Forelimb muscle (tissue), 1 donor: Measurements from ENCODE around the gene SETMAR. TPM values are rescaled to one million over a fixed set of nuclear protein-coding genes. Genes with fewer than 3 reads are reported as not detected.
A peak's percentile ranks its signal among the peaks of the same experiment; 100 is the strongest.
"Not testable (repeated sequence)": the region's sequence is repeated elsewhere in the genome, so short reads cannot be mapped to it uniquely, and the experiment has no call there.

Source experiments
- DNase-seq: peaks from one replicate; pipeline ENCODE4 v3.0.0-alpha.2; 2013; ENCODE audit warnings: low read depth
- polyA plus RNA-seq: library from polyadenylated mRNA; unstranded; fragments of 120-200 nt; gene quantifications from one replicate; pipeline ENCODE4 v1.2.1, GENCODE V29; 2013; ENCODE audit not compliant: insufficient read length

The SETMAR gene
- polyA plus RNA-seq, 1 donor, result 15.4 TPM

DNA sequence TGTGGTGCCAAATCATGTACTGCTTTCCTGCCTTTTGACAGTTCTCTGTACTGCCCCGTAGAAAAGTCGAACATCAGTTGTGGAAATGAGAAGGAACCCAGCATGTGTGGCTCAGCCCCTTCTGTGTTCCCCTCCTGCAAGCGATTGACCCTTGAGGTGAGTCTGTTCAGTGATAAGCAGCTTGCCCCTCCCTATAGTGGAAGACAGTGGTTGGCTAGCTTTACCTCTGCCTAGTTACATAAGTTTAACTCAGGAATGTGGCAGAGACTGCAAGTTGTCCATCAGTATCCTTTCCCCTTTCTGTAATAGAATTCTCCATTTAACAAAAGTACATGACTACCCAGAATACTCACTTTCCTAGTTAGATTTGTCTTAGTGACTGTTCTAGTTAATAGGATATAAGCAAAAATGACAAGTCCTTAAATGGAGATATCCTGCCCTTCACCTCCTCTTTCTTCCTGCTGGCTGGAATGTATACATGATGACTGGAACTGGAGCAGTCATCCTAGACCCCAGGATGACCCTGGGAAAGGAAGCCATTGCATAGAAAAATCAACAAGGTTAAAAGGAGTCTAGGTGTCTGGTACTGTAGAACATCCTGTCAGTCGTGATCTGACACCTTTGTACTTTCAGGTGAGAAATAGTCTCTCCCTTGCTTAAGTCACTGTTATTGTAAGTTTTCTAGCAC, 10.6 kb downstream of the SETMAR start:
- DNase-seq, result no peak

DNA sequence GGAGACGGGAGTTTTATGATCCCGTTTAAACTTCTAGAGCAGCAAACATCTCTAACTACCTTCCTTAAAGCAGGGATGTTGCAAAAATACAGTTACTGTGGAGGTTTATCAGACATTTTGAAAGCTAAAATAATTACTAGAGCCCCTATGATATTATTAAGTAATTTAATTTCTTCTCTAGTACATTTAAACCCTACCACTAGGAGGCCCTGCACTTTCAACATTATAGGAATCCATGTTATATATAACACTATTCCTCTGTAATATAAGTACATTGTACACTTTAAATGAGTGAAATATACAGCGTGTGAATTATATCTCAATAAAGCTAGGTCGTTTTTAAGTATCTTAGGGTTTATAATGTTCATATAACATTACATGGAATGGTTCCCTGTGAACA, 11.5 kb downstream of the SETMAR start:
- DNase-seq, result no peak

DNA sequence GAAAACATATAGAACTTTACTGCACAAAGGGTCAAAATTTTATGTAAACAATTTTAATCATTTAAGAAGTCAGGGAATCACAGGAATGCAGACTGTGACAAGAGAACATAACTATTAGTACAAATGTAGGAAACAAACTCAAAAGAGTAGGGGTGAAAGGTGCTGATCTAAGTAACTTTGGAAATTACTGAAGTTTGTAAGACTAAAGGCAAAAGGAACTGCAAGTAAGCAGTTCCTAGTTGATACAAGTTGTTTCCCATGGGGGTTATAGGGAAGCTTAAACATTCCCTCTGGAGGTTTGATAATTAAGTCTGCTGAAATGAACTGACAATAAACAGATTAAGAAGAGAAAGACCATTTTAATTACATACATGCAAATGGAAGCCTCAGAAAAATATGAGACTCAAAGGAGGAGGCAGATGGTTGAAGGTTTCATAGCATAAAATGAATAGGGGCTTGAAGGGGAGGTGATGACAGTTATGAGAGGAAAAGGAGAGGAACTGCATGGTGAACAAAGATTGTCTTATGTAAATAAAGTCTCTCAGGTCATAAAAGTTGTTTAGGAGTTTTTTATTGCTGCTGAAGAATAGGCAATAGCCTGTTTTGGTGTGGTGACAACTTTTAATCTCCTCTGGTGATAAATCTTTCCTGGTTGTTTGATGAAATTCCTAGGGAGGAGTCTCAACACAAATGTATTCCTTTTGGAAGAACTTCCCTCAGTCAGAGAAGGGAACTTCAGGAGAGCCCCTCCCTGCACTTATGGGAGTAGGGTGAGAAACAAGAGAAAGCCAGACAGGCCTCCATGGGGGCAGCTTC, 17.1 kb downstream of the SETMAR start:
- DNase-seq, result no peak

DNA sequence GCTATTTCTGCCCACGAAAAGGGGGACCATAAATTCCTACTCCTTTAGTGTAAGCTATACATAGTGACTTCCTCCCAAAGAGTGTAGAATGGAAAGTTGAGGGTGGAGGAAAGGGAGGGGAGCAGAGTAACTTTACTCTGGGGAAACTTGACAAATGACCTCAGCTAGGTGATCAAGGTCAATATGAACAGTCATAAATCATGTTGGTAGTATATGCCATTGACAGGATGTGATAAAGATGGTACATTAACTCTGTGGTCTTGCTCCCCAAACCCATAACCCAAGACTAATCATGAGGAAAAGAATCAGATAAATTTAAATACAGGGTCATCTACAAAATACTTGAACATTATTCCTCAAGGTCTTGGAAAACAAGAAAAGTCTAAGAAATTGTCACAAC, 18.6 kb downstream of the SETMAR start:
- DNase-seq, result no peak

DNA sequence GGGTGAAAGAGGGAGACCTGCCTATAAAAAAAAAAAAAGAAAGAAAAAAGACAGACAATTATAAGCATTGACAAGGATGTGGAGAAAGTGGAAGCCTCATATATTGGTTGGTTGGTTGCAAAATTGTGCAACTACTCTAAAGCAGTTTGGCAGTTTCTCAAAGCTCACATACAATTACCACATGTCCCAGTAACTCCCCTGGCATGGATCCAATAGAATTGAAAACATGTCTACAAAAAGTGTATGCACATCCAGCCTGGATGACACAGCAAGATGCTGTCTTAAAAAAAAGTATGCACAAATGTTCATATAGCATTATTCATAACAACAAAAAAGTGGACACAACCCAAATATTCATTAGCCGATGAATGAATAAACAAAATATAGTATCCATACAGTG, 19.5 kb downstream of the SETMAR start:
- no peak for DNase-seq

DNA sequence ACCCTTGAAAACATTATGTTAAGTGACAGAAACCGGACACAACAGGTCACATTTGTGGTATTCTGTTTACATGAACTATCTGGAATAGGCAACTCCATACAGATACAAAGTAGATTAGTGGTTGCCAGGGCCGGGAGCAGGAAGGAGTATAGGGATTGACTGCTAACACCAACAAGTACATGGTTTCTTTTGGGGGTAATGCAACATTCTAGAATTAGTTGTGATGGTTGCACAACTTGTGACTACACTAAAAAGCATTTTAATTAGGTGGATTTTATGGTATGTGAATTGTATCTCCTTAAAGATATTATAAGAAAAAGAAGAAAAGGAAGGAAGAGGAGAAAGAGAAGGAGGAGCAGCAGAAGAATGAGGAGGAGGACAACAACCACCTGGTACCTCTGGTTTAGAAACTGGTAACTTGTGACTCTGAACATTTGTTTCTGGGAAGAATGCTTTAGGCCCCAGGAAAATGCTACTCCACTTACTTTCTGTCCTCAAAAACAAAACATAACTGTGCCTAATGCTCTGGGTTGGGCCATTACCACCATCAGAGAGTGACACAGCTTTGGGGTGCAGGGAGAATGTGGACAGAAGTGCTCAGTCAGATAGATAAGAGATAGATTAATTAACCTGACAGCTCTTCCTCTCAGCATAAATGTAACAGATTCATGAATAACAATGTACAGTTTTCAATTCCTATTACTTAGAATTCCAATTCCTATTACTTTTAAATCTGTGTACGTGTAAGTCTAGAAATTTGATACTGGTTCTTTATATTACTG, 20.3 kb downstream of the SETMAR start:
- DNase-seq, result no peak

- no peak for DNase-seq
Observed at GRCh38 chr3:4326868-4327267, 23.7 kb downstream of the SETMAR start.

DNA sequence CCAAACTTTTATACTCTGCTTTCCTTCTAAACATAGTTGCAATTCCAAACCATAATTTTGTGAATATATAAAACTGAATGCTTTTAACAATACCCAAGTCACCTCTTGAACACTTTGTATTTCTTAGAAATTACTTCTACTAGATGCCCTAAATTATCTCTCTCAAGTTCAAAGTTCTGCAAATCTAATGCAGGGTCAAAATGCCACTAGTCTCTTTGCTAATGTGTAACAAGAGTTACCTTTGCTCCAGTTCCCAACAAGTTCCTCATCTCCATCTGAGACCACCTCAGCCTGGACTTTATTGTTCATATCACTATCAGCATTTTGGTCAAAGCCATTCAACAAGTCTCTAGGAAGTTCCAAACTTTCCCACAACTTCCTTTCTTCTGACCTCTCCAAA, 26.6 kb downstream of the SETMAR start:
- not testable (repeated sequence) for DNase-seq

- DNase-seq, result no peak
Observed at GRCh38 chr3:4332111-4332510, 28.9 kb downstream of the SETMAR start.

GRCh38 chr3:4332574-4332973, 29.4 kb downstream of the SETMAR start:
- no peak for DNase-seq

GRCh38 chr3:4332991-4333390, 29.8 kb downstream of the SETMAR start:
- DNase-seq, result no peak

GRCh38 chr3:4334548-4334947, 31.4 kb downstream of the SETMAR start:
- no peak for DNase-seq

DNA sequence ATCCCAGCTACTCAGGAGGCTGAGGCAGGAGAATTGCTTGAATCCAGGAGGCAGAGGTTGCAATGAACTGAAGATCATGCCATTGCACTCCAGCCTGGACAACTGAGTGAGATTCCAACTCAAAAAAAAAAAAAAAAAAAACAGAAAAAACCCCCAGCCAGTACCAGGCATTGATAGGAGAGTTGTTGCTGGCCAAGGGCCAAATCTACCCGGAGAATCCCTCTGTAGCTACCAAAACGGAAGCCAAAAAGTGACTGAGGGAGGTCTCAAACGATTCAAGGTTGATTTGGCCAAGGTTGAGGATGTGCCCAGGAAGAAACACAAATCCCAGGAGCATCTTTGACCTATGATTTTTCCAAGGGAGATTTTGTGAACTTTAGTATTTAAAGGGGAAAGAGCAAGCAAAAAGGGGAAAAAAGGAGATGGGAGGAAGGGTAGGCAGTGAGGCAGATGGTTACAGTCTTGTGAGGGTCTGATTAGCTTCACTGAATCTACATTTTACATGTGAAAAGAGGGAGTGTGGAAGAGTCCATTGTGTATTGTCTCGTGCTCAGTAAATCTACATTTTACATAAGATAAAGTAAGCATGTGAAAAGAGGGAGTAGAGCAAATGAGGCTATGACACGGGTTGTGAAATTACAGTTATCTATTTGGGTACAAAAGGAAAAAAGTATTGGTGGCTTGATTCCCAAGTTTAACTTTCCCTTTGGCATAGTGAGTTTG, 32.8 kb downstream of the SETMAR start:
- no peak for DNase-seq

- DNase-seq, result no peak
Observed at GRCh38 chr3:4336850-4337546, 33.8 kb downstream of the SETMAR start.

DNA sequence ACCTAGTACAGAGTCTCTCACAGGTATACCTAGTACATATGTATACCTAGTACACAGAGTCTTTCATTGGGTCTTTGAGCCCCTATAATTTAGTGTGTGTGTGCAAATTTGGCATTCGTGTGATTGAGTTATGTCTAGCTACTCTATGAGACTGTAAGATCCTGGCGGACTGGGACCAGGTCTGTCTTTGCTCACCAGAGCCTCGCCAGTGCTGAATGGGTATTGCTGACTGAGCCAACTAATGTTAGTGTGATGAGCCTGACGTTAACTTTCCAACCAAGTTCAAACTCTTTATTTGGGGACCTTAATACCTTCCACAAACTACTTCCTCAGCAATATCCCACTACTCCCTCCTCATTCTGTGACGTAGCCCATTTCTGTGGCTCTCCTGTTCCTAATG, 35.6 kb downstream of the SETMAR start:
- DNase-seq, result no peak

GRCh38 chr3:4340077-4340410, 36.9 kb downstream of the SETMAR start:
- no peak for DNase-seq

DNA sequence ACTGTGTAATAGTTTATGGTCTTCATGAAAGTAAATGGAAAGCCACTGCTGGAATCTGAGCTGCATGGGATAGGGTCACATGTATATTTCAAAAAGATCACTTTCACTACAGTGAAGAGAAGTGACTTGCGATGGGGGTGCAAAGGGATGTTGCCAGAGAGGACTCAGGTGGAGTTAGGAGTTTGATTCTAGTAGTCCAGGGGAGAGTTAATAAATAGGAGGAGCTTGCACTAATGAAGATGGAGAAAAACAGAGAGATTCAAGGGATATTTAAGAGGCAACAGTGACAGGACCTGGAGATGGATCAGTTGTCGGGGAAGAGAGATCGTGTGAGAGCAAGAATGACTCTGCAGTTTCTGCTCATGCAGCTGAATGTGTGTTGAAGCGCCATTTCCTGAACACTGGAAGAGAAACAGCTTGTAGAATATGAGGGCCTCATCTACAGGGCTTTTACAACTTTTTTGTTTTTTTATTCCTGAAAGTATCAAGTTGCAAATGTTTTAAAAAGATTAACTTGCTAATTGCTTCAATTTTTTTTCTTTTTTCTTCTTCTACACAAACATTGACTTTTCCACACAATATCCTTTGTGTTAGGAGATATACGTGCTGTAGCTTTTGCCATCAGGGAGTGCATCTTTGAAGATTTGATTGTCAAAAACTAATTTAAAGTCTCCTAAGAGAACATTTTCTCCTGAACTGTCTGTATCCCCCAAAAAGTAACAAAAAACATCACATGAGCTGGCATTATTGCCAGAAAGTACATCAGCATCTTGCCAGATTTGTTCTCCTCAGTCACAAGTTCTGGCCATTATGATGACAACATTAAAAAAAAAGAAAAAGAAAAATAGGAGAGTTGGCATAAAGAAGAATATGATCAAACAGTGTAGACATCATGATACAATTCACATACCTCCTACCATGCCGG, 37.5 kb downstream of the SETMAR start:
- DNase-seq, result no peak

GRCh38 chr3:4341336-4341675, 38.1 kb downstream of the SETMAR start:
- DNase-seq, result no peak

- DNase-seq, result no peak
Observed at GRCh38 chr3:4343258-4343657, 40.1 kb downstream of the SETMAR start.

GRCh38 chr3:4350789-4351163, 47.6 kb downstream of the SETMAR start:
- peak; percentile 49 for DNase-seq
